ENCODE data around the gene PPAT.

The PPAT gene

GRCh38 chr4:56374956-56375355 is 60.5 kb downstream of the PPAT start:
- TF ChIP-seq TCF12 (IDR thresholded peaks at IDR 0.05; ENCODE audit: low read depth): no peak
- TF ChIP-seq YY1 (IDR thresholded peaks at IDR 0.05; ENCODE audit: low read depth): no peak
- no peak for TF ChIP-seq MAX (IDR thresholded peaks at IDR 0.05)
- no peak for TF ChIP-seq TAF1 (IDR thresholded peaks at IDR 0.05; ENCODE audit: low read depth)
- TF ChIP-seq EP300 (IDR thresholded peaks at IDR 0.05; ENCODE audit: borderline replicate concordance): no peak
- TF ChIP-seq CREB1 (IDR thresholded peaks at IDR 0.05; ENCODE audit: low read depth): no peak

GRCh38 chr4:56372774-56373173 is 62.6 kb downstream of the PPAT start:
- no peak for TF ChIP-seq FOXM1 (IDR thresholded peaks at IDR 0.05; ENCODE audit: borderline replicate concordance, low read depth)
- no peak for TF ChIP-seq TCF12 (IDR thresholded peaks at IDR 0.05; ENCODE audit: low read depth)
- no peak for TF ChIP-seq CEBPB (IDR thresholded peaks at IDR 0.05)

- no peak for TF ChIP-seq EGR1 (IDR thresholded peaks at IDR 0.05)
- no peak for TF ChIP-seq NFIC (IDR thresholded peaks at IDR 0.05)
- no peak for TF ChIP-seq YY1 (IDR thresholded peaks at IDR 0.05; ENCODE audit: low read depth)
- TF ChIP-seq RAD21 (IDR thresholded peaks at IDR 0.05; ENCODE audit: low read depth): no peak
- TF ChIP-seq CEBPB (IDR thresholded peaks at IDR 0.05): no peak
- TF ChIP-seq REST (IDR thresholded peaks at IDR 0.05; ENCODE audit: low read depth): no peak
- no peak for TF ChIP-seq USF1 (IDR thresholded peaks at IDR 0.05)
- TF ChIP-seq TAF1 (IDR thresholded peaks at IDR 0.05; ENCODE audit: low read depth): no peak
- TF ChIP-seq ZBTB7A (IDR thresholded peaks at IDR 0.05; ENCODE audit: low read depth): no peak
- no peak for TF ChIP-seq MAX (IDR thresholded peaks at IDR 0.05)
- TF ChIP-seq EP300 (IDR thresholded peaks at IDR 0.05; ENCODE audit: borderline replicate concordance): no peak
- no peak for TF ChIP-seq TCF12 (IDR thresholded peaks at IDR 0.05; ENCODE audit: low read depth)
- TF ChIP-seq TEAD4 (IDR thresholded peaks at IDR 0.05): no peak
- no peak for TF ChIP-seq FOXM1 (IDR thresholded peaks at IDR 0.05; ENCODE audit: borderline replicate concordance, low read depth)
- TF ChIP-seq CREB1 (IDR thresholded peaks at IDR 0.05; ENCODE audit: low read depth): no peak
Measured at GRCh38 chr4:56371426-56372220, 63.8 kb downstream of the PPAT start.

GRCh38 chr4:56370377-56370776 is 65.0 kb downstream of the PPAT start:
- TF ChIP-seq MAX (IDR thresholded peaks at IDR 0.05) (no peak), CEBPB (IDR thresholded peaks at IDR 0.05) (no peak), TAF1 (IDR thresholded peaks at IDR 0.05; ENCODE audit: low read depth) (no peak), EGR1 (IDR thresholded peaks at IDR 0.05) (no peak), YY1 (IDR thresholded peaks at IDR 0.05; ENCODE audit: low read depth) (no peak), USF1 (IDR thresholded peaks at IDR 0.05) (no peak), EP300 (IDR thresholded peaks at IDR 0.05; ENCODE audit: borderline replicate concordance) (no peak), CREB1 (IDR thresholded peaks at IDR 0.05; ENCODE audit: low read depth) (no peak), TCF12 (IDR thresholded peaks at IDR 0.05; ENCODE audit: low read depth) (no peak)

GRCh38 chr4:56360071-56360470 is 75.3 kb downstream of the PPAT start:
- TF ChIP-seq EGR1 (IDR thresholded peaks at IDR 0.05): no peak
- TF ChIP-seq CREB1 (IDR thresholded peaks at IDR 0.05; ENCODE audit: low read depth): no peak
- TF ChIP-seq TCF12 (IDR thresholded peaks at IDR 0.05; ENCODE audit: low read depth): no peak
- TF ChIP-seq REST (IDR thresholded peaks at IDR 0.05; ENCODE audit: low read depth): no peak
- no peak for TF ChIP-seq TEAD4 (IDR thresholded peaks at IDR 0.05)
- TF ChIP-seq YY1 (IDR thresholded peaks at IDR 0.05; ENCODE audit: low read depth): no peak
- TF ChIP-seq FOXM1 (IDR thresholded peaks at IDR 0.05; ENCODE audit: borderline replicate concordance, low read depth): no peak
- no peak for TF ChIP-seq EP300 (IDR thresholded peaks at IDR 0.05; ENCODE audit: borderline replicate concordance)
- no peak for TF ChIP-seq TAF1 (IDR thresholded peaks at IDR 0.05; ENCODE audit: low read depth)
- TF ChIP-seq RAD21 (IDR thresholded peaks at IDR 0.05; ENCODE audit: low read depth): no peak
- TF ChIP-seq ZBTB7A (IDR thresholded peaks at IDR 0.05; ENCODE audit: low read depth): no peak
- no peak for TF ChIP-seq NFIC (IDR thresholded peaks at IDR 0.05)
- no peak for TF ChIP-seq USF1 (IDR thresholded peaks at IDR 0.05)
